ENCODE results near the gene CTDP1.

CTDP1 gene

DNA sequence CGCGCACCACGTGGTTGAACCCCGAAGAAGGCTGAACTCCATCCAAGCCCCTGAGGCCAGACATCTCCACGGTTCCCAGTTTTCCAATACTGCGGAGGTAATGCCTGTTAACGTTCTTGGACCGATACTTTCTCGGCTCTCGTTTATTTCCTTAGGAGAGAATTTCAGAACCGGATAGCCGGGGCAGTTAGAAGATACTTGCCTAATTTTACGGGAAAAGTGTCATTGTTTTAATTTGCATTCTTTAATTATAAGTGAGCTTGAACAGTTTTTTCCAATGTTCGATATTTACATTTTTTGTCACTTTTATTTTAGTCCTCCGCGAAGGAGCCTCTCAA is 107.9 kb downstream of the CTDP1 start:
- no peak for DNase-seq

GRCh38 chr18:79787865-79788733 is 108.5 kb downstream of the CTDP1 start:
- DNase-seq, result no peak

DNA sequence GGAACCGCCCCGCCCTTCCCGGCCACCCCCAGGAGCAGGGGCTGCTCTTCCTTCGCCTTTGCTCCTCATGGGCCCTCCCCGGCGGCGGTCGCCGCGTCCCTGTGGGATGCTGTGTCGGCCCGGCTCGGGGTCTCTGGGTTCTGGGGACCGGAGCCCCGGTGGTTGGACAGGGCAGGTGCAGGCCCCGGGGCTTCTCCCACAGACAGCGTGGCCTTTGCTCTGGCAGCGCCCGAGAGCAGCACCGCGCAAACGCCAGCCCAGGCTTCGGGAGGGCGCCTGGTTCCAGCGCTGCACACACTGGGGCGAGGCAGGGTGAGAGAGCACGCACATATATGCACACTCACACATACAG is 109.1 kb downstream of the CTDP1 start:
- no peak for DNase-seq

GRCh38 chr18:79789091-79789891 is 109.7 kb downstream of the CTDP1 start:
- DNase-seq, result no peak

GRCh38 chr18:79789901-79790890 is 110.6 kb downstream of the CTDP1 start:
- DNase-seq, result peak; percentile 54 to 63

DNA sequence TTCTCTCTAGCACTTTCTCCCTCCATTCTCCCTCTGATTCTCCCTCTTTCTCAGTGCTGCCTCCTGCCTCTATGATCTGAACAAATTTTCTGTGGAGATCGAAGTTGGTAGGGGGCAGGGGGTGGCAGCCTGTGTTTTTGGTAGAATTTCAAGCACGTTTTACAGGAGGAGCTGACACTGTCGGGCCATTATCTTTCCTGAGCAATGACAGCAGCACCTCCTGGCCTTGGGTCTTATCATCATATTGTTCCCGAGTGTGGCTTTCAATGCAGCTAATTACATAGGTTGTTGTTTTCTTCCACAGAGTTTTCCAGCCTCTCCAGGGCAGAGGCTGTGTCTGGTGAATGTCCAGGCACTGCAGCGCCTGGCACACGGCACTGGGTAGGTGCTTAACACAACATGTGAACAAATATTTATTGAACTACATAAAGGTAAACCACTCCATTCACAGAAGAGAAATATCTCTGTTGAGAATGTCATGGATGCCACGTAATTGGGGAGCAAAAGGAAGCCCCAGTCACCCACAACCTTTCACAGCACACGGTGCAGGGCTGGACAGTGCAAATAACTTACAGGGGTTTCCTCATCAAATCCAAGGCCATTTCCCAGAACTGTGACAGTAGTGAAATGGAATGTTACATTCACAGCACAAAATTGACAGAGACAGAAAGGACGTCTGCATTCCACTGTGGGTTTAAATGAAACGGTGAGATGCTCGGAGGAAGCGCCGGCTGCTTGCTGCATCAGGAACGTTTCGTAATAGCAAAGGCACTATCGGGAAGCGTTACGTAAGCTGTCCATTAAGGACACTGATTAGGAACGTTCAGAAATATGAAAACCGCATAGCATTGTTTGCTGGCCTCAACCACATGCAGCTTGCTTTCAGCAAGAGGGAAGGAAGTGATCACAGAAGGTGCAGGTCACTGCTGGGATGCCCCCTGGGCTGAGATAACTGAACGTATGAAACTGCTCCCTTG is 111.7 kb downstream of the CTDP1 start:
- no peak for DNase-seq

- no peak for DNase-seq
Observed at GRCh38 chr18:79792096-79792987, 112.7 kb downstream of the CTDP1 start.

DNA sequence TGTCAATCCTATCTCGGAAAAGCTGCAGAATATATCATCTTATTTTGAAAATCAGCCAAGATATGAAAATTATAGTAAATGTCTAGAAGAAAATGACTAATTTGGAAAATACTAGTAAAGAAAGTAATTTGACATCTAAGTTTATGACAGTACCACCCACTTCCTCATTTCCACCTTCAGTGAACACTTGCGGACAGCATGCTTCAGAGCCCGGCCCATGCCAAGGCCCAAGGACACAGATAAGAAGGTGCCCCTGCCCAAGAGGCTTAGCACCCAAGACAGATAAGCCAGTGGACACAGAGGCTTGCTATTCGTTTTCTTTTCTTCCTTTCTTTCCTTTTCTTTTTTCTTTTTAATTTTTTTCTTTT is 113.4 kb downstream of the CTDP1 start:
- no peak for DNase-seq

- DNase-seq, result no peak
Observed at GRCh38 chr18:79794846-79795245, 115.2 kb downstream of the CTDP1 start.

- no peak for DNase-seq
Observed at GRCh38 chr18:79795446-79795845, 115.8 kb downstream of the CTDP1 start.

- no peak for DNase-seq
Observed at GRCh38 chr18:79796016-79796415, 116.4 kb downstream of the CTDP1 start.

- peak; percentile 40 to 61 for DNase-seq
Observed at GRCh38 chr18:79796531-79797405, 117.2 kb downstream of the CTDP1 start.

DNA sequence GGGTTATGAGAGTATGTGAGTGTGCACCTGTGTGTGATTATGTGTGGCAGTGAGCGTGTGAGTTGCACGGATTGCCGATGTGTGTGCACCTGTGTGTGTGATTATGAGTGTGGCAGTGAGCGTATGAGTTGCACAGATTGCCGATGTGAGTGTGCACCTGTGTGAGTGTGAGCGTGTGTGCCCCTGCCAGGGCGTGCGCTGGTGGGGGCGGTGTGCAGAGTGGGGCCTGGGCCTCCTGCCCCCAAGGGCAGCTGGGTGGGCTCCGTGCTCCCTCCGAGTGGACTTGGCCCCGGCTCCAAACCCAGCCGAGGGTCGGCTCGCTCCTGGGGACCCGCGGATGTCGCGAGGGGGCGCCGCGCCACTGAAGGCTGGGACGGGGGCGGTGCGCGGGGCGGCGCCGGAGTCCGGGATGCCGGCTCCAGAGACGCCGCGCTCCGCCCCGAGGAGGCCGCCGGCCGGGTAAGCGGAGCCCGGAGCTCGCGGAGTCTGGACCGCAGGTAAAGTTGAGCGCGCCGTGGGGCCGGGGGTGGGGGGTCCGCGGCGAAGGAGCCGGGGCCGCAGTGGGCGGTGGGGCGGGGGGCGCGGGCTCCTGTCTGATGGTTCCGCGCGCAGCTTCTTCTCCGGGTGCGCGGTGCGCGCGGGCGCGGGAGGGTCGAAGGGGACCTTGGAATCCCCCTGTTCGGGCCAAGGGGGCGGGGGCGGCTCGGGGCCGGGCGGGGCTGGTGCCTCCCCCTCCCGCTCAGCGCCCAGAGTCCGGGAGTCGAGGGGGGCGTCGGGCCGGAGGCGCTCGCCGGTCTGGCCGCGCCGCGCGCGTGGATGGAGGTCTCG is 118.1 kb downstream of the CTDP1 start, which contains the start of gene KCNG2:
KCNG2 (plus strand) TSS at position 421 of the 828 bp plus-strand sequence. CDS start 65,730 bp downstream, outside the sequence.
- no peak for DNase-seq

- DNase-seq, result no peak
Observed at GRCh38 chr18:79798346-79798998, 118.9 kb downstream of the CTDP1 start.

DNA sequence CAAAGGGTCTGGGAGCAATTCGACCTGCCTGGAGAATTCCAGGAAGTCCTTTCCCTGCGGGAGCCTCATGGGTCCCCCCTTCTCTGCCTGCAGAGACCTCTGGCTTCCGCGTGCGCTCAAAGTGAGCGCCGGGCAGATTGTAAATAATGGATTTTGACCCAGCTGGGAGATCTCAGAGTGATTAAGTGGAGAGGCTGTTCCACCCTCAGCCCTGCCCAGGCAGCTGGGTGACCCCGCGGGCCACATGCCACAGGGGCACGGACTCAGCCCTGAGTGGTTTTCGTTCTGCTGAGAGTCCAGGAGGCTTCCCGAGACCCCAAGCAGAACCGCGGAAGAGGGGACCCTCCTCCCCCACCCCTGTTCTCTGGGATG is 119.4 kb downstream of the CTDP1 start:
- DNase-seq, result no peak

GRCh38 chr18:79799619-79800370 is 120.2 kb downstream of the CTDP1 start:
- no peak for DNase-seq

Measured in NCI-H187 (cell line).